GM12878 (cell line): ENCODE results near the gene KLHL30. TPM values are rescaled to one million over a fixed set of nuclear protein-coding genes. Genes with fewer than 3 reads are reported as not detected.

ENCODE experiments used
- polyA plus RNA-seq, 11 experiments: library from polyadenylated mRNA; depleted of rRNA in 4 of 11; unstranded in 6 of 11; stranded (reverse) in 5 of 11; fragments of >200 nt; fragmentation: Nextera tagmentation in 4 of 11; fragmentation: Illumina TruSeq in 1 of 11; extraction: Ambion mirVana in 4 of 11; extraction: Trizol in 1 of 11; gene quantifications; 1 replicate in 1 of 11; 2 replicates in 10 of 11; pipeline versions ENCODE4 v1.2.1 to v1.2.3, GENCODE V29; 2011 to 2016; ENCODE audit warnings: inconsistent platforms in 2 of 11, missing spikeins in 2 of 11, low read depth in 1 of 11
- total RNA-seq, 4 experiments: library from RNA; depleted of rRNA in 3 of 4; stranded (reverse); fragments of >200 nt in 3 of 4; fragmentation: Illumina TruSeq in 1 of 4; extraction: Trizol in 1 of 4; gene quantifications; 2 replicates each; pipeline versions ENCODE4 v1.2.1 to v1.2.3, GENCODE V29; 2013 to 2021
- TF ChIP-seq, protein P1 (sequence below): fragments of 450-650 bp; formaldehyde crosslinking; IDR thresholded peaks from 2 replicates; pipeline ENCODE4 v1.4.0; 2022; ENCODE audit warnings: mild to moderate bottlenecking, moderate library complexity
- TF ChIP-seq, protein P2 (sequence below): fragments of 450-650 bp; IDR thresholded peaks from 2 replicates; pipeline ENCODE4 v1.6.1; 2018; ENCODE audit warnings: borderline replicate concordance, mild to moderate bottlenecking; ENCODE audit not compliant: partially characterized antibody

Gene KLHL30
- total and polyA plus RNA-seq, 10 of the 15 experiments (the other 5 are each of a cell fraction or from before 2014, with no cell fraction given): 0.03 TPM; not detected in 9

GRCh38 chr2:238117199-238118154 is 21.0 kb upstream of the KLHL30 start (continued):
- TF ChIP-seq, protein P1, sequence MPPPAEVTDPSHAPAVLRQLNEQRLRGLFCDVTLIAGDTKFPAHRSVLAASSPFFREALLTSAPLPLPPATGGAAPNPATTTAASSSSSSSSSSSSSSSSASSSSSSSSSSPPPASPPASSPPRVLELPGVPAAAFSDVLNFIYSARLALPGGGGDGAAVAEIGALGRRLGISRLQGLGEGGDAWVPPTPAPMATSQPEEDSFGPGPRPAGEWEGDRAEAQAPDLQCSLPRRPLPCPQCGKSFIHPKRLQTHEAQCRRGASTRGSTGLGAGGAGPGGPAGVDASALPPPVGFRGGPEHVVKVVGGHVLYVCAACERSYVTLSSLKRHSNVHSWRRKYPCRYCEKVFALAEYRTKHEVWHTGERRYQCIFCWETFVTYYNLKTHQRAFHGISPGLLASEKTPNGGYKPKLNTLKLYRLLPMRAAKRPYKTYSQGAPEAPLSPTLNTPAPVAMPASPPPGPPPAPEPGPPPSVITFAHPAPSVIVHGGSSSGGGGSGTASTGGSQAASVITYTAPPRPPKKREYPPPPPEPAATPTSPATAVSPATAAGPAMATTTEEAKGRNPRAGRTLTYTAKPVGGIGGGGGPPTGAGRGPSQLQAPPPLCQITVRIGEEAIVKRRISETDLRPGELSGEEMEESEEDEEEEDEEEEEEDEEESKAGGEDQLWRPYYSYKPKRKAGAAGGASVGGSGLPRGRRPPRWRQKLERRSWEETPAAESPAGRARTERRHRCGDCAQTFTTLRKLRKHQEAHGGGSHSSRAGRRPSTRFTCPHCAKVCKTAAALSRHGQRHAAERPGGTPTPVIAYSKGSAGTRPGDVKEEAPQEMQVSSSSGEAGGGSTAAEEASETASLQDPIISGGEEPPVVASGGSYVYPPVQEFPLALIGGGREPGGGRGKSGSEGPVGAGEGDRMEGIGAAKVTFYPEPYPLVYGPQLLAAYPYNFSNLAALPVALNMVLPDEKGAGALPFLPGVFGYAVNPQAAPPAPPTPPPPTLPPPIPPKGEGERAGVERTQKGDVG (CRISPR knock-in tag): no peak
- TF ChIP-seq, protein P2, sequence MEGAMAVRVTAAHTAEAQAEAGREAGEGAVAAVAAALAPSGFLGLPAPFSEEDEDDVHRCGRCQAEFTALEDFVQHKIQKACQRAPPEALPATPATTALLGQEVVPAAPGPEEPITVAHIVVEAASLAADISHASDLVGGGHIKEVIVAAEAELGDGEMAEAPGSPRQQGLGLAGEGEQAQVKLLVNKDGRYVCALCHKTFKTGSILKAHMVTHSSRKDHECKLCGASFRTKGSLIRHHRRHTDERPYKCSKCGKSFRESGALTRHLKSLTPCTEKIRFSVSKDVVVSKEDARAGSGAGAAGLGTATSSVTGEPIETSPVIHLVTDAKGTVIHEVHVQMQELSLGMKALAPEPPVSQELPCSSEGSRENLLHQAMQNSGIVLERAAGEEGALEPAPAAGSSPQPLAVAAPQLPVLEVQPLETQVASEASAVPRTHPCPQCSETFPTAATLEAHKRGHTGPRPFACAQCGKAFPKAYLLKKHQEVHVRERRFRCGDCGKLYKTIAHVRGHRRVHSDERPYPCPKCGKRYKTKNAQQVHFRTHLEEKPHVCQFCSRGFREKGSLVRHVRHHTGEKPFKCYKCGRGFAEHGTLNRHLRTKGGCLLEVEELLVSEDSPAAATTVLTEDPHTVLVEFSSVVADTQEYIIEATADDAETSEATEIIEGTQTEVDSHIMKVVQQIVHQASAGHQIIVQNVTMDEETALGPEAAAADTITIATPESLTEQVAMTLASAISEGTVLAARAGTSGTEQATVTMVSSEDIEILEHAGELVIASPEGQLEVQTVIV: no peak
